Gastroesophageal sphincter (tissue), 3 donors: ENCODE measurements around the gene AMZ2.
"Not testable (repeated sequence)": the region's sequence is repeated elsewhere in the genome, so short reads cannot be mapped to it uniquely, and the experiment has no call there.

ENCODE experiments used
- CTCF ChIP-seq, 4 experiments: fragments of 200-600 bp in 2 of 4; fragments of 450-650 bp in 2 of 4; sonication (generic) in 1 of 4; IDR thresholded peaks; one replicate each; pipeline ENCODE4 v1.5.1; 2017 to 2019; ENCODE audit warnings: antibody characterized with exemption in 4 of 4, mild to moderate bottlenecking in 2 of 4, moderate library complexity in 2 of 4
- EP300 ChIP-seq: sonication (generic); formaldehyde crosslinking; IDR thresholded peaks from one replicate; pipeline ENCODE4 v1.6.1; 2017; ENCODE audit warnings: antibody characterized with exemption, mild to moderate bottlenecking

- TF ChIP-seq EP300; CTCF (IDR thresholded peaks at IDR 0.05): not testable (repeated sequence)
Measured at GRCh38 chr17:68202321-68202720, 45.5 kb upstream of the AMZ2 start.
